GM12878 (cell line): ENCODE data around the gene SET. TPM values are rescaled to one million over a fixed set of nuclear protein-coding genes. Genes with fewer than 3 reads are reported as not detected.

Source experiments
- BHLHE40 ChIP-seq, 2 experiments: fragments of 450-650 bp in 1 of 2; IDR thresholded peaks; 2 replicates each; pipeline ENCODE4 v1.6.1; 2011 to 2017; ENCODE audit warnings: low read depth in 2 of 2, borderline replicate concordance in 1 of 2, improper control_type of control experiment in 1 of 2, low read length in 1 of 2, mild to moderate bottlenecking in 1 of 2
- ETV6 ChIP-seq, 2 experiments: fragments of 450-650 bp in 1 of 2; IDR thresholded peaks in 1 of 2; conservative IDR thresholded peaks in 1 of 2; 2 replicates each; pipeline ENCODE4 v1.6.1; 2014; ENCODE audit warnings: antibody characterized with exemption in 1 of 2, borderline replicate concordance in 1 of 2, low read depth in 1 of 2, mild to moderate bottlenecking in 1 of 2, moderate library complexity in 1 of 2
- FOXK2 ChIP-seq: fragments of 450-650 bp; IDR thresholded peaks from 2 replicates; pipeline ENCODE4 v1.6.1; 2017; ENCODE audit warnings: mild to moderate bottlenecking, moderate library complexity
- IKZF1 ChIP-seq: fragments of 450-650 bp; conservative IDR thresholded peaks from 2 replicates; pipeline ENCODE4 v1.6.1; 2017; ENCODE audit warnings: antibody characterized with exemption, mild to moderate bottlenecking
- KDM1A ChIP-seq: fragments of 200-600 bp; sonication (generic); IDR thresholded peaks from 2 replicates; pipeline ENCODE4 v1.6.1; 2016; ENCODE audit warnings: borderline replicate concordance
- KLF5 ChIP-seq: fragments of 450-650 bp; IDR thresholded peaks from 2 replicates; pipeline ENCODE4 v1.6.1; 2014; ENCODE audit warnings: mild to moderate bottlenecking; ENCODE audit not compliant: partially characterized antibody
- NFYA ChIP-seq: IDR thresholded peaks from 2 replicates; pipeline ENCODE4 v1.6.1; 2011; ENCODE audit warnings: low read depth, mild to moderate bottlenecking, low read length, improper control_type of control experiment, borderline replicate concordance
- PAX5 ChIP-seq: IDR thresholded peaks from 2 replicates; pipeline ENCODE4 v1.6.1; 2011; ENCODE audit warnings: low read depth, low read length, borderline replicate concordance
- POLR2A ChIP-seq: IDR thresholded peaks from 2 replicates; pipeline ENCODE4 v1.6.1; 2011; ENCODE audit warnings: low read depth, mild to moderate bottlenecking, low read length
- POLR2AphosphoS2 ChIP-seq: IDR thresholded peaks from 2 replicates; pipeline ENCODE4 v1.6.1; 2011; ENCODE audit warnings: low read depth, mild to moderate bottlenecking, low read length, improper control_type of control experiment, moderate library complexity
- RAD21 ChIP-seq: IDR thresholded peaks from 2 replicates; pipeline ENCODE4 v1.6.1; 2011; ENCODE audit warnings: mild to moderate bottlenecking, low read depth, low read length, moderate library complexity; ENCODE audit not compliant: insufficient read depth
- REST ChIP-seq: IDR thresholded peaks from 2 replicates; pipeline ENCODE4 v1.6.1; 2012; ENCODE audit warnings: mild to moderate bottlenecking, low read depth, low read length
- SMARCA5 ChIP-seq: fragments of 450-650 bp; IDR thresholded peaks from 2 replicates; pipeline ENCODE4 v1.6.1; 2017; ENCODE audit warnings: mild to moderate bottlenecking
- SRF ChIP-seq, 2 experiments: IDR thresholded peaks; 2 replicates each; pipeline ENCODE4 v1.6.1; 2011; ENCODE audit warnings: low read depth in 2 of 2, low read length in 2 of 2, mild to moderate bottlenecking in 1 of 2, moderate library complexity in 1 of 2
- STAT1 ChIP-seq: fragments of 450-650 bp; conservative IDR thresholded peaks from 2 replicates; pipeline ENCODE4 v1.6.1; 2014; ENCODE audit warnings: antibody characterized with exemption, mild to moderate bottlenecking
- TCF12 ChIP-seq: IDR thresholded peaks from 2 replicates; pipeline ENCODE4 v1.6.1; 2011; ENCODE audit warnings: low read depth, mild to moderate bottlenecking, low read length
- ZZZ3 ChIP-seq: IDR thresholded peaks from 2 replicates; pipeline ENCODE4 v1.6.1; 2011; ENCODE audit warnings: low read depth; ENCODE audit not compliant: control insufficient read depth, insufficient read length
- polyA plus RNA-seq, 11 experiments: library from polyadenylated mRNA; depleted of rRNA in 4 of 11; unstranded in 6 of 11; stranded (reverse) in 5 of 11; fragments of >200 nt; fragmentation: Nextera tagmentation in 4 of 11; fragmentation: Illumina TruSeq in 1 of 11; extraction: Ambion mirVana in 4 of 11; extraction: Trizol in 1 of 11; gene quantifications; 1 replicate in 1 of 11; 2 replicates in 10 of 11; pipeline versions ENCODE4 v1.2.1 to v1.2.3, GENCODE V29; 2011 to 2016; ENCODE audit warnings: inconsistent platforms in 2 of 11, missing spikeins in 2 of 11, low read depth in 1 of 11
- total RNA-seq, 4 experiments: library from RNA; depleted of rRNA in 3 of 4; stranded (reverse); fragments of >200 nt in 3 of 4; fragmentation: Illumina TruSeq in 1 of 4; extraction: Trizol in 1 of 4; gene quantifications; 2 replicates each; pipeline versions ENCODE4 v1.2.1 to v1.2.3, GENCODE V29; 2013 to 2021
- TF ChIP-seq, protein P1 (sequence below): IDR thresholded peaks from 2 replicates; pipeline ENCODE4 v1.6.1; 2011; ENCODE audit warnings: low read depth, mild to moderate bottlenecking, low read length, moderate library complexity, borderline replicate concordance; ENCODE audit errors: extremely low read depth
- TF ChIP-seq, protein P2 (sequence below): IDR thresholded peaks from 2 replicates; pipeline ENCODE4 v1.6.1; 2011; ENCODE audit warnings: mild to moderate bottlenecking, low read depth, low read length, moderate library complexity; ENCODE audit not compliant: insufficient replicate concordance
- TF ChIP-seq, protein P3 (sequence below): fragments of 450-650 bp; IDR thresholded peaks from 2 replicates; pipeline ENCODE4 v1.6.1; 2017; ENCODE audit warnings: antibody characterized with exemption, mild to moderate bottlenecking, moderate library complexity
- TF ChIP-seq, protein P4 (sequence below): fragments of 450-650 bp; conservative IDR thresholded peaks from 2 replicates; pipeline ENCODE4 v1.6.1; 2017; ENCODE audit warnings: mild to moderate bottlenecking, moderate library complexity

SET gene
- total and polyA plus RNA-seq, 10 of the 15 experiments (the other 5 are each of a cell fraction or from before 2014, with no cell fraction given): 284 to 706 (median 445) TPM

DNA sequence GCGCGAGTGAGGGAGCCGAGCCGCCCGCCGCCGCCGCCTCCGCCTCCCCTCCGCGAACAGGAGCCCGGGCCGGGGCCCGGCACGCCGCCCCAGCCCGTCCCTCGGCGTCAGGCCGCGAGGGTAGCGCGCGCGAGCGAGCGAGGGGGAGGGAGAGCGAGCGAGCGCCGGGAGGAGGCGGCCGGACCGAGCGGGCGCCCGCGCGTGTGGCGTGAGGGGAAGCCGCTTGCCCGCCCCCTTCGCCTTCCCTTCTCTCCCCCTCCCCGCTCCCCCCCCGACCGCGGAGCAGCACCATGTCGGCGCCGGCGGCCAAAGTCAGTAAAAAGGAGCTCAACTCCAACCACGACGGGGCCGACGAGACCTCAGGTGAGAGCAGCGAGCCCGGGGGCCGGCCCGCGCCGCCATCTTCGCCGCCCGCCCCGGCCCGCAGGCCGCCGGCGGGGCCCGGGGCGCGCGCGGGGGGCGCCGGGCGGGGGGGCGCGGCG is 312 bp downstream of the SET start (continued):
- TF ChIP-seq, protein P1, sequence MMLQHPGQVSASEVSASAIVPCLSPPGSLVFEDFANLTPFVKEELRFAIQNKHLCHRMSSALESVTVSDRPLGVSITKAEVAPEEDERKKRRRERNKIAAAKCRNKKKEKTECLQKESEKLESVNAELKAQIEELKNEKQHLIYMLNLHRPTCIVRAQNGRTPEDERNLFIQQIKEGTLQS: no peak
- TF ChIP-seq, protein P2, sequence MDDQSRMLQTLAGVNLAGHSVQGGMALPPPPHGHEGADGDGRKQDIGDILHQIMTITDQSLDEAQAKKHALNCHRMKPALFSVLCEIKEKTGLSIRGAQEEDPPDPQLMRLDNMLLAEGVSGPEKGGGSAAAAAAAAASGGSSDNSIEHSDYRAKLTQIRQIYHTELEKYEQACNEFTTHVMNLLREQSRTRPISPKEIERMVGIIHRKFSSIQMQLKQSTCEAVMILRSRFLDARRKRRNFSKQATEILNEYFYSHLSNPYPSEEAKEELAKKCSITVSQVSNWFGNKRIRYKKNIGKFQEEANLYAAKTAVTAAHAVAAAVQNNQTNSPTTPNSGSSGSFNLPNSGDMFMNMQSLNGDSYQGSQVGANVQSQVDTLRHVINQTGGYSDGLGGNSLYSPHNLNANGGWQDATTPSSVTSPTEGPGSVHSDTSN: no peak
- TF ChIP-seq, protein P3, sequence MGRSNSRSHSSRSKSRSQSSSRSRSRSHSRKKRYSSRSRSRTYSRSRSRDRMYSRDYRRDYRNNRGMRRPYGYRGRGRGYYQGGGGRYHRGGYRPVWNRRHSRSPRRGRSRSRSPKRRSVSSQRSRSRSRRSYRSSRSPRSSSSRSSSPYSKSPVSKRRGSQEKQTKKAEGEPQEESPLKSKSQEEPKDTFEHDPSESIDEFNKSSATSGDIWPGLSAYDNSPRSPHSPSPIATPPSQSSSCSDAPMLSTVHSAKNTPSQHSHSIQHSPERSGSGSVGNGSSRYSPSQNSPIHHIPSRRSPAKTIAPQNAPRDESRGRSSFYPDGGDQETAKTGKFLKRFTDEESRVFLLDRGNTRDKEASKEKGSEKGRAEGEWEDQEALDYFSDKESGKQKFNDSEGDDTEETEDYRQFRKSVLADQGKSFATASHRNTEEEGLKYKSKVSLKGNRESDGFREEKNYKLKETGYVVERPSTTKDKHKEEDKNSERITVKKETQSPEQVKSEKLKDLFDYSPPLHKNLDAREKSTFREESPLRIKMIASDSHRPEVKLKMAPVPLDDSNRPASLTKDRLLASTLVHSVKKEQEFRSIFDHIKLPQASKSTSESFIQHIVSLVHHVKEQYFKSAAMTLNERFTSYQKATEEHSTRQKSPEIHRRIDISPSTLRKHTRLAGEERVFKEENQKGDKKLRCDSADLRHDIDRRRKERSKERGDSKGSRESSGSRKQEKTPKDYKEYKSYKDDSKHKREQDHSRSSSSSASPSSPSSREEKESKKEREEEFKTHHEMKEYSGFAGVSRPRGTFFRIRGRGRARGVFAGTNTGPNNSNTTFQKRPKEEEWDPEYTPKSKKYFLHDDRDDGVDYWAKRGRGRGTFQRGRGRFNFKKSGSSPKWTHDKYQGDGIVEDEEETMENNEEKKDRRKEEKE: no peak
- no peak for TF ChIP-seq STAT1
- no peak for TF ChIP-seq KLF5
- TF ChIP-seq POLR2A: no peak; the same call in 1 of the 2 replicates
- no peak for TF ChIP-seq NFYA
- no peak for TF ChIP-seq REST
- TF ChIP-seq POLR2AphosphoS2: no peak
- peak; percentile 26; the same call in 1 of the 2 replicates for TF ChIP-seq IKZF1
- no peak for TF ChIP-seq FOXK2
- no peak for TF ChIP-seq TCF12
- TF ChIP-seq BHLHE40 (IDR thresholded peaks at IDR 0.05; ENCODE audit: borderline replicate concordance in 1 of 2, low read depth in 2 of 2, low read length in 1 of 2): no peak
- TF ChIP-seq ZZZ3: no peak
- TF ChIP-seq PAX5: no peak
- no peak for TF ChIP-seq SRF (IDR thresholded peaks at IDR 0.05; ENCODE audit: low read depth in 2 of 2, low read length in 2 of 2)
- TF ChIP-seq, protein P4, sequence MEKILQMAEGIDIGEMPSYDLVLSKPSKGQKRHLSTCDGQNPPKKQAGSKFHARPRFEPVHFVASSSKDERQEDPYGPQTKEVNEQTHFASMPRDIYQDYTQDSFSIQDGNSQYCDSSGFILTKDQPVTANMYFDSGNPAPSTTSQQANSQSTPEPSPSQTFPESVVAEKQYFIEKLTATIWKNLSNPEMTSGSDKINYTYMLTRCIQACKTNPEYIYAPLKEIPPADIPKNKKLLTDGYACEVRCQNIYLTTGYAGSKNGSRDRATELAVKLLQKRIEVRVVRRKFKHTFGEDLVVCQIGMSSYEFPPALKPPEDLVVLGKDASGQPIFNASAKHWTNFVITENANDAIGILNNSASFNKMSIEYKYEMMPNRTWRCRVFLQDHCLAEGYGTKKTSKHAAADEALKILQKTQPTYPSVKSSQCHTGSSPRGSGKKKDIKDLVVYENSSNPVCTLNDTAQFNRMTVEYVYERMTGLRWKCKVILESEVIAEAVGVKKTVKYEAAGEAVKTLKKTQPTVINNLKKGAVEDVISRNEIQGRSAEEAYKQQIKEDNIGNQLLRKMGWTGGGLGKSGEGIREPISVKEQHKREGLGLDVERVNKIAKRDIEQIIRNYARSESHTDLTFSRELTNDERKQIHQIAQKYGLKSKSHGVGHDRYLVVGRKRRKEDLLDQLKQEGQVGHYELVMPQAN: peak; percentile 66; the same call in 1 of the 2 replicates
- no peak for TF ChIP-seq ETV6 (conservative IDR thresholded peaks at IDR 0.05 in 1 of 2, IDR thresholded peaks at IDR 0.05 in 1 of 2; ENCODE audit: borderline replicate concordance in 1 of 2, low read depth in 1 of 2)
- no peak for TF ChIP-seq KDM1A
- no peak for TF ChIP-seq RAD21
- 0 out of 2 replicates have a peak, but pooled peaks have one; percentile 32 for TF ChIP-seq SMARCA5
